WTC11 (cell line): ENCODE measurements around the gene NTRK3. TPM values are rescaled to one million over a fixed set of nuclear protein-coding genes. Genes with fewer than 3 reads are reported as not detected.

ENCODE experiments used
- ATAC-seq: fragments of 200-7000 bp; cut with Tn5 transposase; 2 replicates; pipeline ENCODE4 v1.10.0; 2021; ENCODE audit warnings: mild to moderate bottlenecking, moderate library complexity
- CTCF ChIA-PET: fragments of 300-600 bp; sonication (Branson Sonifier 250); formaldehyde crosslinking; loops from one replicate; lab custom pipeline; 2021; ENCODE audit warnings: antibody characterized with exemption; lab: Charles Lee
- POLR2A ChIA-PET: fragments of 350-600 bp; sonication (Branson Sonifier 250); formaldehyde crosslinking; loops from one replicate; lab custom pipeline; 2021; ENCODE audit warnings: antibody characterized with exemption; lab: Charles Lee
- DNase-seq: peaks from one replicate; pipeline ENCODE4 v3.0.0; 2021; ENCODE audit warnings: low spot score
- H3K27ac Mint-ChIP-seq: 2 replicates; pipeline ENCODE4 v1.8.0; 2021; ENCODE audit warnings: mixed read lengths
- H3K27me3 Mint-ChIP-seq: 2 replicates; pipeline ENCODE4 v1.8.0; 2021; ENCODE audit warnings: low read depth, mild to moderate bottlenecking, moderate library complexity, mixed read lengths
- H3K36me3 Mint-ChIP-seq: 2 replicates; pipeline ENCODE4 v1.8.0; 2021; ENCODE audit warnings: mixed read lengths
- H3K4me1 Mint-ChIP-seq: 2 replicates; pipeline ENCODE4 v1.8.0; 2022; ENCODE audit warnings: mixed read lengths
- H3K4me3 Mint-ChIP-seq: 2 replicates; pipeline ENCODE4 v1.8.0; 2021; ENCODE audit warnings: mild to moderate bottlenecking, moderate library complexity, mixed read lengths
- H3K9me3 Mint-ChIP-seq: 2 replicates; pipeline ENCODE4 v1.8.0; 2021; ENCODE audit warnings: mixed read lengths
- ATF6 ChIP-seq: sonication (generic); formaldehyde crosslinking; IDR thresholded peaks from 2 replicates; pipeline ENCODE4 v1.8.1; 2023; ENCODE audit warnings: mild to moderate bottlenecking, missing genetic modification reagents
- CBFB ChIP-seq: sonication (generic); formaldehyde crosslinking; IDR thresholded peaks from 2 replicates; pipeline ENCODE4 v1.8.1; 2022; ENCODE audit warnings: mild to moderate bottlenecking, low read depth, missing genetic modification reagents
- CREB1 ChIP-seq: sonication (generic); formaldehyde crosslinking; IDR thresholded peaks from 2 replicates; pipeline ENCODE4 v1.8.0; 2023; ENCODE audit warnings: mild to moderate bottlenecking, missing genetic modification reagents
- E2F4 ChIP-seq: sonication (generic); formaldehyde crosslinking; IDR thresholded peaks from 2 replicates; pipeline ENCODE4 v1.8.1; 2022; ENCODE audit warnings: low read depth, mild to moderate bottlenecking, moderate library complexity, missing genetic modification reagents, borderline replicate concordance
- ELF4 ChIP-seq: sonication (generic); formaldehyde crosslinking; IDR thresholded peaks from 2 replicates; pipeline ENCODE4 v1.8.1; 2022; ENCODE audit warnings: low read depth, mild to moderate bottlenecking, moderate library complexity, missing genetic modification reagents
- FOXK1 ChIP-seq: sonication (generic); formaldehyde crosslinking; IDR thresholded peaks from 2 replicates; pipeline ENCODE4 v1.8.0; 2022; ENCODE audit warnings: mild to moderate bottlenecking, moderate library complexity, missing genetic modification reagents
- FOXP1 ChIP-seq: sonication (generic); formaldehyde crosslinking; IDR thresholded peaks from 2 replicates; pipeline ENCODE4 v1.8.0; 2022; ENCODE audit warnings: missing genetic modification reagents, mild to moderate bottlenecking, moderate library complexity, borderline replicate concordance
- GRHL2 ChIP-seq: fragments of 250-450 bp; sonication (Bioruptor Pico); IDR thresholded peaks from 2 replicates; pipeline ENCODE4 v1.8.0; 2022; ENCODE audit warnings: mild to moderate bottlenecking, moderate library complexity; ENCODE audit not compliant: insufficient replicate concordance, severe bottlenecking
- HMGXB4 ChIP-seq: sonication (generic); formaldehyde crosslinking; IDR thresholded peaks from 2 replicates; pipeline ENCODE4 v1.8.1; 2023; ENCODE audit warnings: mild to moderate bottlenecking, moderate library complexity, missing genetic modification reagents
- KAT7 ChIP-seq: sonication (generic); formaldehyde crosslinking; IDR thresholded peaks from 2 replicates; pipeline ENCODE4 v1.8.1; 2023; ENCODE audit warnings: missing genetic modification reagents, mild to moderate bottlenecking, borderline replicate concordance
- NFATC4 ChIP-seq: fragments of 250-450 bp; sonication (Bioruptor Pico); IDR thresholded peaks from 2 replicates; pipeline ENCODE4 v1.9.0; 2021; ENCODE audit warnings: mild to moderate bottlenecking
- NFE2L1 ChIP-seq: sonication (generic); formaldehyde crosslinking; IDR thresholded peaks from 2 replicates; pipeline ENCODE4 v1.8.1; 2023; ENCODE audit warnings: missing genetic modification reagents
- NR3C1 ChIP-seq: sonication (generic); formaldehyde crosslinking; conservative IDR thresholded peaks from 2 replicates; pipeline ENCODE4 v1.8.1; 2023; ENCODE audit warnings: low read depth, mild to moderate bottlenecking, missing genetic modification reagents
- RORB ChIP-seq: fragments of 250-450 bp; sonication (Bioruptor Pico); IDR thresholded peaks from 2 replicates; pipeline ENCODE4 v1.9.0; 2021; ENCODE audit warnings: mild to moderate bottlenecking
- STAT6 ChIP-seq: sonication (generic); formaldehyde crosslinking; conservative IDR thresholded peaks from 2 replicates; pipeline ENCODE4 v1.8.1; 2023; ENCODE audit warnings: mild to moderate bottlenecking, low read depth, missing genetic modification reagents, moderate library complexity
- TCF7 ChIP-seq: sonication (generic); formaldehyde crosslinking; IDR thresholded peaks from 2 replicates; pipeline ENCODE4 v1.8.0; 2022; ENCODE audit warnings: mild to moderate bottlenecking, low read depth, missing genetic modification reagents, moderate library complexity
- USF2 ChIP-seq: sonication (generic); formaldehyde crosslinking; IDR thresholded peaks from 2 replicates; pipeline ENCODE4 v1.8.1; 2023; ENCODE audit warnings: mild to moderate bottlenecking, missing genetic modification reagents, moderate library complexity
- ZMAT4 ChIP-seq: fragments of 250-450 bp; sonication (Bioruptor Pico); IDR thresholded peaks from 2 replicates; pipeline ENCODE4 v1.9.0; 2021; ENCODE audit warnings: mild to moderate bottlenecking
- ZNF263 ChIP-seq: sonication (generic); formaldehyde crosslinking; IDR thresholded peaks from 2 replicates; pipeline ENCODE4 v1.8.1; 2022; ENCODE audit warnings: low read depth, mild to moderate bottlenecking, moderate library complexity, missing genetic modification reagents
- ZNF532 ChIP-seq: fragments of 250-450 bp; sonication (Bioruptor Pico); IDR thresholded peaks from 2 replicates; pipeline ENCODE4 v1.9.0; 2021; ENCODE audit warnings: mild to moderate bottlenecking, borderline replicate concordance
- total RNA-seq: library from RNA; stranded (reverse); gene quantifications from 3 replicates; pipeline ENCODE4 v1.2.3, GENCODE V29; 2021

NTRK3 gene
- total RNA-seq, 1 experiment from 2014 or later = 12.3 TPM

- H3K27me3 Mint-ChIP-seq = no peaks in the 10 kb centered on the region
- no peak for TF ChIP-seq NR3C1
- TF ChIP-seq NFATC4 (CRISPR knock-in tag) = no peak
- TF ChIP-seq ZNF263 (CRISPR knock-in tag) = no peak
- TF ChIP-seq ZNF532 (CRISPR knock-in tag) = no peak
- TF ChIP-seq STAT6 (CRISPR knock-in tag) = no peak
- TF ChIP-seq KAT7 (CRISPR knock-in tag) = no peak
- no peak for TF ChIP-seq RORB (CRISPR knock-in tag)
- TF ChIP-seq GRHL2 (CRISPR knock-in tag) = no peak
- no peak for TF ChIP-seq ZMAT4 (CRISPR knock-in tag)
- no peak for TF ChIP-seq CBFB (CRISPR knock-in tag)
- no peak for TF ChIP-seq HMGXB4 (CRISPR knock-in tag)
- ATAC-seq = peak; percentile 49
- peaks cover 46% of the 10 kb centered on the region for H3K4me1 Mint-ChIP-seq
- no peak overlapping the region for H3K27ac Mint-ChIP-seq
- ChIA-PET POLR2A (no interaction called here), CTCF (no interaction called here)
- H3K36me3 Mint-ChIP-seq = peaks cover 10% of the 10 kb centered on the region
- no peak for DNase-seq
- peaks cover 13% of the 10 kb centered on the region for H3K9me3 Mint-ChIP-seq
- H3K4me3 Mint-ChIP-seq = peak overlapping the region; percentile 5; the same call in 1 of the 2 replicates
These were observed 132.3 kb downstream of the NTRK3 start for GRCh38 chr15:88124199-88124598.

GRCh38 chr15:88121968-88122530 is 134.5 kb downstream of the NTRK3 start:
- ATAC-seq = no peak

More at GRCh38 chr15:88121968-88122530, 134.5 kb downstream of the NTRK3 start:
- ChIA-PET POLR2A (no interaction called here), CTCF (no interaction called here)
- peaks cover 49% of the 10 kb centered on the region for H3K4me1 Mint-ChIP-seq
- H3K9me3 Mint-ChIP-seq = peaks cover 13% of the 10 kb centered on the region
- no peaks in the 10 kb centered on the region for H3K27me3 Mint-ChIP-seq
- H3K36me3 Mint-ChIP-seq = peaks cover 10% of the 10 kb centered on the region
- no peak for TF ChIP-seq TCF7 (CRISPR knock-in tag)
- no peak for TF ChIP-seq FOXP1 (CRISPR knock-in tag)
- TF ChIP-seq E2F4 (CRISPR knock-in tag) = no peak
- no peak for TF ChIP-seq ATF6 (CRISPR knock-in tag)
- no peak for TF ChIP-seq CREB1 (CRISPR knock-in tag)
- TF ChIP-seq ELF4 (CRISPR knock-in tag) = no peak
- no peak for TF ChIP-seq FOXK1 (CRISPR knock-in tag)
- no peak for TF ChIP-seq NFE2L1 (CRISPR knock-in tag)
- no peak for TF ChIP-seq USF2
- H3K27ac Mint-ChIP-seq = no peak overlapping the region
- no peak for DNase-seq
- H3K4me3 Mint-ChIP-seq = no peak overlapping the region
